Measurements from ENCODE around the gene AUTS2. TPM values are rescaled to one million over a fixed set of nuclear protein-coding genes. Genes with fewer than 3 reads are reported as not detected.

Gene AUTS2
- total RNA-seq, 1 experiment from 2014 or later, result 256 TPM

DNA sequence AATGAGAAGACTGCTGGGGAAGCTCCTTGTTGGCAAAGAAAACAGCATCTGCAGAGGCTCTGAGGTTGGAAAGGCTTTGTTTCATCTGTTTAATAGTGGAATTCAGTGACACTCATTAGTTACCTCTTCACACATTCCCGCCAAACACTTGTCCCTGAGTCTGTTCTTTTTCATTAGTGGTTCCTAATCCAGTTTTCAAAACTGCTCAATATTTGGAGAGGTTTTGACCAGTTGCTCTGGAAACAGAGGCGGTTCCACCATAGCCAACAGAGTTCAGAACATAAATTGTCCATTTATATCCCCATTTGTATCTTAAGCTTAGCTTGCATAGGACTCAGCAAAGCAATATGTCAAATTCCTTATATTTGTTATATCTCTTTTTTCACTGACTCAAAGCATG is 754.6 kb downstream of the AUTS2 start:
- no peaks in the 10 kb centered on the region for H3K79me2 ChIP-seq (ENCODE audit: insufficient read depth, low read length)
- H3K9ac ChIP-seq (ENCODE audit: extremely low read depth, insufficient read length, low read length), result no peak overlapping the region
- H2AK5ac ChIP-seq (ENCODE audit: insufficient read length, low read length), result no peak overlapping the region
- H3K18ac ChIP-seq (ENCODE audit: insufficient read length, low read depth, low read length), result no peak overlapping the region
- peaks cover 2% of the 10 kb centered on the region; the same call in 1 of the 2 replicates for H3K27me3 Mint-ChIP-seq (ENCODE audit: low read depth)
- H3K79me1 ChIP-seq (ENCODE audit: insufficient read depth, low read depth, low read length, poor library complexity, severe bottlenecking), result no peaks in the 10 kb centered on the region
- no peak overlapping the region for H3T11ph ChIP-seq (ENCODE audit: low read length)
- H3K4ac ChIP-seq (ENCODE audit: low read depth, low read length), result no peak overlapping the region
- no peak overlapping the region for H2BK12ac ChIP-seq (ENCODE audit: insufficient read length, low read depth, low read length)
- no peak for DNase-seq
- WGBS (ENCODE audit: extremely low coverage, insufficient read length, low lambda C conversion rate), result no CpG with 5 or more reads among the region's 2 CpGs
- TF ChIP-seq CTCF (conservative IDR thresholded peaks at IDR 0.05), result no peak
- no peaks in the 10 kb centered on the region; the same call in 1 of the 2 replicates for H3K4me1 ChIP-seq (ENCODE audit: insufficient read depth, low read length)
- H3K23ac ChIP-seq (ENCODE audit: insufficient read length, low read depth, low read length), result no peak overlapping the region
- no peak overlapping the region for H3K4me3 Mint-ChIP-seq
- H3K14ac ChIP-seq (ENCODE audit: insufficient read depth, low read length), result no peak overlapping the region
- H2BK120ac ChIP-seq (ENCODE audit: low read depth, low read length, poor library complexity, severe bottlenecking), result no peak overlapping the region
- no peaks in the 10 kb centered on the region for H4K20me1 ChIP-seq (ENCODE audit: control insufficient read depth, insufficient read depth, insufficient read length)
- no peaks in the 10 kb centered on the region for H3K27me3 ChIP-seq (ENCODE audit: insufficient read depth, low read length)
- peaks cover 20 to 21% of the 10 kb centered on the region in 2 experiments for H3K4me1 Mint-ChIP-seq
- H3K27ac Mint-ChIP-seq, result no peak overlapping the region
- no peaks in the 10 kb centered on the region for H3K9me3 Mint-ChIP-seq
- no peak overlapping the region for H4K91ac ChIP-seq (ENCODE audit: insufficient read length, low read depth, low read length)
- H2BK15ac ChIP-seq (ENCODE audit: low read depth, low read length), result no peak overlapping the region
- H3K36me3 Mint-ChIP-seq (ENCODE audit: insufficient read depth in 1 of 3, low read depth in 3 of 3), result no peaks in the 10 kb centered on the region
- H3K27ac ChIP-seq (ENCODE audit: insufficient read length, low read depth, low read length), result no peak overlapping the region
- H3K56ac ChIP-seq (ENCODE audit: insufficient read length, low read depth, low read length), result no peak overlapping the region
- no peak overlapping the region for H4K5ac ChIP-seq (ENCODE audit: insufficient read length, low read depth, low read length)
- no peaks in the 10 kb centered on the region for H3K9me3 ChIP-seq (ENCODE audit: control insufficient read depth, low read depth, low read length)
- H2BK5ac ChIP-seq (ENCODE audit: insufficient read length, low read length), result no peak overlapping the region
- H4K8ac ChIP-seq (replicated peaks; ENCODE audit: insufficient read length, low read depth, low read length), result no peak overlapping the region
- no peaks in the 10 kb centered on the region for H3K23me2 ChIP-seq (ENCODE audit: insufficient read length, low read depth, low read length, poor library complexity, severe bottlenecking)
- no peak overlapping the region for H2AFZ ChIP-seq (ENCODE audit: low read length)
- no peak overlapping the region for H2BK20ac ChIP-seq (ENCODE audit: low read depth, low read length, poor library complexity, severe bottlenecking)
- no peak overlapping the region for H3K4me2 ChIP-seq (ENCODE audit: insufficient read depth, insufficient read length, low read length)

Measured in H9 (cell line).